Stimulated activated naive CD4-positive, alpha-beta T cell treated with Interleukin-2 at 50 U/mL for 16 hours (primary cell): Measurements from ENCODE around the gene SMARCB1.

Experiments
- DNase-seq: peaks from one replicate; lab custom pipeline; 2025; lab: John Stamatoyannopoulos, UW

The SMARCB1 gene

GRCh38 chr22:23780146-23780748 is 6.5 kb upstream of the SMARCB1 start:
- DNase-seq: no peak

- no peak for DNase-seq
Observed at GRCh38 chr22:23781065-23781464, 5.7 kb upstream of the SMARCB1 start.

GRCh38 chr22:23781511-23782183 is 5.1 kb upstream of the SMARCB1 start:
- no peak for DNase-seq

GRCh38 chr22:23782252-23782651 is 4.5 kb upstream of the SMARCB1 start:
- no peak for DNase-seq

GRCh38 chr22:23782703-23783102 is 4.1 kb upstream of the SMARCB1 start:
- DNase-seq: no peak

- DNase-seq: no peak
Observed at GRCh38 chr22:23783265-23784150, 3.3 kb upstream of the SMARCB1 start.

DNA sequence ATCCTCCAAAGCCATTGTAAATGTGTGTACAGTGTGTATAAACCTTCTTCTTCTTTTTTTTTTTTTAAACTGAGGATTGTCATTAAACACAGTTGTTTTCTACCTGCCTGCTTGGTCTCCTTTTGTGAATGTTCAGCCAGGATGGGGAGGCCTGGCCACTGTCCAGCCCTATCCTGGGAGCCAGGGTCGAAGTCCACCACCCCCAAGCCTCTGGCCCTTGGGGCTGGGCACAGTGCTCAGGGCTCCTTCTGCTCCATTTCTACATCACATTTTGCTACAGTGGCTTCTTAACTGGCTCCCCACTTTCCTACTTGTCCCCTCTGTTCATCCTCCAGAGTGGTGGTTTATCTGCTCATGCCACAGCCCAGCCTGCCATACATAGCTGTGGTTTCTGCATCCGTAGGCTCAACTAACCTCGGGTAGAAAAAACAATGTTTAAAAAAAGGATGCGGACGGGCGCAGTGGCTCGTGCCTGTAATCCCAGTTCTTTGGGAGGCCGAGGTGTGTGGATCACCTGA is 2.5 kb upstream of the SMARCB1 start:
- no peak for DNase-seq

DNA sequence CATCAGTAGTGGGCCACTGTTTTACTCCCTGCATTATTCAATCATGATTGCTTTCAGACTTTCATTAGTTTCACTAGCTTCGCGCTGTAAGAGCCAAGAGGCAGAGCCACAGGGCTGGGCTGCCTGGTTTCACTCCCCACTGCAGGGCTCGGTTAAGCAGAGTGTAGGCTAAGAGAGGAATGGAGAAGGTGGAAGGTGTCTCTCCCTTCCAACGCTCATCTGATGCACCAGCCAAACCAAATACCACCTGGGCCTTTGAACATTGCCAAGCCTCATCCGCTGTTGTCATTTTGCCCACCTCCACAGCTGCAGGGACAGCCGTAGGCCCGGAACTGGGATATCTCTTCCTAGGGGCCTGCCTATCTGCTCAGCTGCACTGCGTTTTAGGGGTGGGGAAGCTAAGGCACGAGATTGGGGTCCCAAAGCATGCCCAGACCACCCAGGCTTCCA is 480 bp upstream of the SMARCB1 start:
- no peak for DNase-seq

DNA sequence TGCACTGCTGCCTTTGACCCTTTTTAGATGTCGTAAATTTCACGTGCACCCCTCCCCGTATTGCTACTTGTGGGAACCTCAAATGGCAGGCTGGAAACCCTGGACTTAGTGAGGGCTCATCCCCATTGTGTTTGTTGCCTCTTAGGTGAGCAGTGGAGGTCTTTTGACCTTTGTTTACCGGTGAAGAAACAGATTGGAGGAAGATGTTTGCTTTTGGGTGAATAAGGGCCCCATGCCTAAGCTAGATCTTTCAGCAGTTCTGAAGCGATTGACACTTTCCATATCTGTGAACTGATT is 782 bp downstream of the SMARCB1 start:
- DNase-seq: no peak

- DNase-seq: no peak
Observed at GRCh38 chr22:23787910-23788309, 1.1 kb downstream of the SMARCB1 start.

- DNase-seq: no peak
Observed at GRCh38 chr22:23789121-23789520, 2.4 kb downstream of the SMARCB1 start.

DNA sequence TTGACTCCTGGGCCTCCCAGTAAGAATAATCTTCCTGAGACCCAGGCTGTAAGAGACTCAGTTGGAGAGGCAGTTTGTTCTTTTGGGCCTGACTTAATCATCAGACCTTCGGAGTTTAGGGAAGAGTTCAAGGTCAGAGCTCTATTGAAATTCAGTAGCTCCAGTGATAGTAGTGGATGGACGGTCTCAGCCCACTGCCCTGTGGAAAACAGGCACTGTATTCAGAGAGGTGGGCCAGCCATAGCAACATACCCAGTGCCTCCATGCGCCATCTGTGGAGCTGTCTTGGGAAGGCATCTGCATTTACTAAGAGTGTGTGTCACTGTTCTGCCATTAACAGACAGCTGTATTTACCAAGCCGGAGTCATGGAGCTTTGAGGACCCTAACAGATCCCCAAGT is 2.9 kb downstream of the SMARCB1 start:
- DNase-seq: no peak

GRCh38 chr22:23790819-23791737 is 4.3 kb downstream of the SMARCB1 start:
- DNase-seq: no peak

- no peak for DNase-seq
Observed at GRCh38 chr22:23791738-23792645, 5.2 kb downstream of the SMARCB1 start.

DNA sequence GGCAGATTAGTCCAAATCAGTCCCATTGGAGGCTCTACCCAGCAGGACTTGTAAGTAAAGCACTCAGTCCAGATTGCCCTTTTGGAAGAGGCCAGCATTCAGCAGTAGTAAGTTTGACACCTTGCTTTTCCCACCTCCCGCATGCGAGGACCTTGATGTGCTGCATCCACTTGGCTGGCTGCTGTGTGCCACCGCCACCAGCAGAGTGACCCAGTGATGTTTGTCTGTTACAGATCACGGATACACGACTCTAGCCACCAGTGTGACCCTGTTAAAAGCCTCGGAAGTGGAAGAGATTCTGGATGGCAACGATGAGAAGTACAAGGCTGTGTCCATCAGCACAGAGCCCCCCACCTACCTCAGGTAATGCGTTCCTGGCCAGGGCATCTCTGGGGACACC is 6.6 kb downstream of the SMARCB1 start:
- DNase-seq: no peak

- DNase-seq: no peak
Observed at GRCh38 chr22:23796461-23796860, 9.7 kb downstream of the SMARCB1 start.

DNA sequence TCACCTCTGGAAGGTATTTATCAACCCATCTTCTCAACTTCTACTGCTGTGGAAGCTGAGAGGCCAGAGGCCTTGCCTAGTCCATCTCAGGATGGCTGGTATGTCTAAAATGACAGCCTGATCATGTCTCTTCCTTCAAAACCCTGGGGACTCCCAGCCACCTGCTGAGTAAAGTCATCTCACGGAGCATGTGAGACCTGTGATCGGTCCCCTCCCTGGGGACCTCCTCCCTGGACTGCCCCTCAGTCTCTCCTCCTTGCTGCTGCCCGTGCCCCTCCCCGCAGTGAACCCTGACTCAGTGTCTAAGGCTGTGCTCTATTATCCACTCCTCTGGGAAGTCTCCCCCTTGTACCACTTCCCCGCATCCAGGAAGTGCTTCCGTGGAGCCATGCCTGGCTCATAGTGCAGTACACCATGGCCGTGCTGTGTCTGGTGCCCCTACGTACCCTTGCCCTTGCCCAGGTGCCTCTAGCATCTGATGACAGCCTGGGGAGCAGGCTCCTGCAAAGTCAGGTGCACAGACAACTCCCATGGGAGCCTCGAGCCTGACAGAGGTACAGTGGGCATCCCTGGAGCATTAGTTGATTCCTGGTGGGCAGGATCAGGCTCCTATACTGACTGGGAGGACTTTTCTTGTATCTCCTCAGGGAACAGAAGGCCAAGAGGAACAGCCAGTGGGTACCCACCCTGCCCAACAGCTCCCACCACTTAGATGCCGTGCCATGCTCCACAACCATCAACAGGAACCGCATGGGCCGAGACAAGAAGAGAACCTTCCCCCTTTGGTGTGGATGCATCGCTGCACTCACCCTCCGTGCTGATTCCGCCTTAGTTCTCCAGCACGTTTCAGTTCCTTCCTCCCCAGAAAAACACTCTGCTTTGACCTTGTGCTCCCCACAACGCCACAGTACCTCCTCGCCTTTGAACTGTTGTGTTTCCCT is 13.8 kb downstream of the SMARCB1 start:
- no peak for DNase-seq

GRCh38 chr22:23801238-23801821 is 14.6 kb downstream of the SMARCB1 start:
- DNase-seq: no peak

GRCh38 chr22:23801886-23802377 is 15.2 kb downstream of the SMARCB1 start:
- DNase-seq: no peak
